ENCODE data around the gene YIF1B.
"Not testable (repeated sequence)": the region's sequence is repeated elsewhere in the genome, so short reads cannot be mapped to it uniquely, and the experiment has no call there.

YIF1B gene

DNA sequence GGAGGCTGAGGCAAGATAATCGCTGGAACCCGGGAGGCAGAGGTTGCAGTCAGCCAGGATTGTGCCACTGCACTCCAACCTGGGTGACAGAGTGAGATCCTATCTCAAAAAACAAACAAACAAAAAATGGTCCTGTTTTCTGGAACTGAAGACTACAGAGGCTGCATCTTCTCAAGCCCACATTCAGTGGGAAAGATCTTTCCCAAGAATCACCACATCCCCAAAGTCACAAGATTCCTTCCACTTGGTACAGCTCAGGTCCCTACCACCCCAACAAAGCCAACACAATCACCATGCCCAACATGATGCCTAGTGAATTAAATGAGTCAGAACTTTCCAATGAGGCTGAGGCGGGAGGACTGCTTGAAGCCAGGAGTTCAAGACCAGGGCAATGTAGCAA lies 35.1 kb upstream of the YIF1B start (continued):
- TF ChIP-seq CSRNP3 (CRISPR knock-in tag; IDR thresholded peaks at IDR 0.05) (no peak), OSR1 (CRISPR knock-in tag; IDR thresholded peaks at IDR 0.05) (no peak), SNAI2 (CRISPR knock-in tag; IDR thresholded peaks at IDR 0.05) (no peak)

GRCh38 chr19:38346837-38347236 lies 31.1 kb upstream of the YIF1B start:
- TF ChIP-seq ARNTL (CRISPR knock-in tag; IDR thresholded peaks at IDR 0.05; ENCODE audit: borderline replicate concordance, low read depth) (no peak), ZNF8 (CRISPR knock-in tag; IDR thresholded peaks at IDR 0.05) (no peak), CSRNP3 (CRISPR knock-in tag; IDR thresholded peaks at IDR 0.05) (no peak), ZFP30 (CRISPR knock-in tag; IDR thresholded peaks at IDR 0.05) (no peak)
- TF ChIP-seq, protein P1, sequence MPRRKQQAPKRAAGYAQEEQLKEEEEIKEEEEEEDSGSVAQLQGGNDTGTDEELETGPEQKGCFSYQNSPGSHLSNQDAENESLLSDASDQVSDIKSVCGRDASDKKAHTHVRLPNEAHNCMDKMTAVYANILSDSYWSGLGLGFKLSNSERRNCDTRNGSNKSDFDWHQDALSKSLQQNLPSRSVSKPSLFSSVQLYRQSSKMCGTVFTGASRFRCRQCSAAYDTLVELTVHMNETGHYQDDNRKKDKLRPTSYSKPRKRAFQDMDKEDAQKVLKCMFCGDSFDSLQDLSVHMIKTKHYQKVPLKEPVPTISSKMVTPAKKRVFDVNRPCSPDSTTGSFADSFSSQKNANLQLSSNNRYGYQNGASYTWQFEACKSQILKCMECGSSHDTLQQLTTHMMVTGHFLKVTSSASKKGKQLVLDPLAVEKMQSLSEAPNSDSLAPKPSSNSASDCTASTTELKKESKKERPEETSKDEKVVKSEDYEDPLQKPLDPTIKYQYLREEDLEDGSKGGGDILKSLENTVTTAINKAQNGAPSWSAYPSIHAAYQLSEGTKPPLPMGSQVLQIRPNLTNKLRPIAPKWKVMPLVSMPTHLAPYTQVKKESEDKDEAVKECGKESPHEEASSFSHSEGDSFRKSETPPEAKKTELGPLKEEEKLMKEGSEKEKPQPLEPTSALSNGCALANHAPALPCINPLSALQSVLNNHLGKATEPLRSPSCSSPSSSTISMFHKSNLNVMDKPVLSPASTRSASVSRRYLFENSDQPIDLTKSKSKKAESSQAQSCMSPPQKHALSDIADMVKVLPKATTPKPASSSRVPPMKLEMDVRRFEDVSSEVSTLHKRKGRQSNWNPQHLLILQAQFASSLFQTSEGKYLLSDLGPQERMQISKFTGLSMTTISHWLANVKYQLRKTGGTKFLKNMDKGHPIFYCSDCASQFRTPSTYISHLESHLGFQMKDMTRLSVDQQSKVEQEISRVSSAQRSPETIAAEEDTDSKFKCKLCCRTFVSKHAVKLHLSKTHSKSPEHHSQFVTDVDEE (CRISPR knock-in tag; IDR thresholded peaks at IDR 0.05) = no peak
- ATAC-seq = no peak

DNA sequence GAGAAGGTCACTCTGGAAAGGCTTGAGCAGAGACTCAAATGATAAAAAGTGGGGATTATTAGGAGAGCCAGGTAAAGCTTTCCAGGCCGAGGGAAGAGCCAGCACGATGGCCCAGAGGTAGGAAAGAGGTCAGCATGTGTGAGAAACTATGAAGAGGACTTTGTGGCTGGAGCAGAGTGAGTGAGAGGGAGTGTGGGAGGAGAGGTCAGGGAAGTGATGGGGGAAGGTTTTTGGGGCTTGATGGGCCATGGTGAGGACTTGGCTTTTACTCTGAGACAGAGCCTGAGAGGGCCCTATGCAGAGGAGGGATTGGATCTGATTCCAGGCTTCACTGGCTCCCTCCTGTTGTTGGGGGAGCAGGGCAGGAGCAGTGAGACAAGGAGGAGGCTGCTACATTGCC lies 25.2 kb upstream of the YIF1B start:
- TF ChIP-seq OSR1 (CRISPR knock-in tag; IDR thresholded peaks at IDR 0.05) (no peak), SNAI2 (CRISPR knock-in tag; IDR thresholded peaks at IDR 0.05) (no peak), ZNF8 (CRISPR knock-in tag; IDR thresholded peaks at IDR 0.05) (no peak), ZFP30 (CRISPR knock-in tag; IDR thresholded peaks at IDR 0.05) (no peak), ESRRG (CRISPR knock-in tag; IDR thresholded peaks at IDR 0.05) (no peak), CSDC2 (CRISPR knock-in tag; IDR thresholded peaks at IDR 0.05) (no peak), ARNTL (CRISPR knock-in tag; IDR thresholded peaks at IDR 0.05; ENCODE audit: borderline replicate concordance, low read depth) (no peak), RARB (CRISPR knock-in tag; IDR thresholded peaks at IDR 0.05) (no peak), ZNF70 (CRISPR knock-in tag; IDR thresholded peaks at IDR 0.05) (no peak), ISL1 (CRISPR knock-in tag; IDR thresholded peaks at IDR 0.05) (no peak), ZC3H10 (CRISPR knock-in tag; IDR thresholded peaks at IDR 0.05) (no peak), ZFP3 (CRISPR knock-in tag; IDR thresholded peaks at IDR 0.05) (no peak), BACH2 (CRISPR knock-in tag; IDR thresholded peaks at IDR 0.05; ENCODE audit: borderline replicate concordance) (no peak), TCF4 (CRISPR knock-in tag; IDR thresholded peaks at IDR 0.05; ENCODE audit: borderline replicate concordance) (no peak)
- TF ChIP-seq, protein P2, sequence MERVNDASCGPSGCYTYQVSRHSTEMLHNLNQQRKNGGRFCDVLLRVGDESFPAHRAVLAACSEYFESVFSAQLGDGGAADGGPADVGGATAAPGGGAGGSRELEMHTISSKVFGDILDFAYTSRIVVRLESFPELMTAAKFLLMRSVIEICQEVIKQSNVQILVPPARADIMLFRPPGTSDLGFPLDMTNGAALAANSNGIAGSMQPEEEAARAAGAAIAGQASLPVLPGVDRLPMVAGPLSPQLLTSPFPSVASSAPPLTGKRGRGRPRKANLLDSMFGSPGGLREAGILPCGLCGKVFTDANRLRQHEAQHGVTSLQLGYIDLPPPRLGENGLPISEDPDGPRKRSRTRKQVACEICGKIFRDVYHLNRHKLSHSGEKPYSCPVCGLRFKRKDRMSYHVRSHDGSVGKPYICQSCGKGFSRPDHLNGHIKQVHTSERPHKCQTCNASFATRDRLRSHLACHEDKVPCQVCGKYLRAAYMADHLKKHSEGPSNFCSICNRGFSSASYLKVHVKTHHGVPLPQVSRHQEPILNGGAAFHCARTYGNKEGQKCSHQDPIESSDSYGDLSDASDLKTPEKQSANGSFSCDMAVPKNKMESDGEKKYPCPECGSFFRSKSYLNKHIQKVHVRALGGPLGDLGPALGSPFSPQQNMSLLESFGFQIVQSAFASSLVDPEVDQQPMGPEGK (CRISPR knock-in tag; IDR thresholded peaks at IDR 0.05; ENCODE audit: borderline replicate concordance) = no peak
- TF ChIP-seq, protein P1 (CRISPR knock-in tag; IDR thresholded peaks at IDR 0.05) = no peak
- ATAC-seq = no peak

GRCh38 chr19:38339011-38339410 lies 23.3 kb upstream of the YIF1B start:
- peak; percentile 18; the same call in 1 of the 2 replicates for TF ChIP-seq TCF4 (CRISPR knock-in tag; IDR thresholded peaks at IDR 0.05; ENCODE audit: borderline replicate concordance)
- not testable (repeated sequence) for ATAC-seq
